HCT116 (cell line): Measurements from ENCODE around the gene CERS6.

Experiments used
- CTCF ChIP-seq, 3 experiments: fragments of 200-600 bp in 1 of 3; sonication (generic) in 1 of 3; IDR thresholded peaks in 2 of 3; conservative IDR thresholded peaks in 1 of 3; 2 replicates each; pipeline ENCODE4 v1.5.1; 2012 to 2017; ENCODE audit warnings: low read depth in 2 of 3, low read length in 2 of 3, antibody characterized with exemption in 1 of 3, borderline replicate concordance in 1 of 3, control low read depth in 1 of 3, mild to moderate bottlenecking in 1 of 3, mixed read lengths in 1 of 3, mixed run types in 1 of 3, moderate library complexity in 1 of 3; ENCODE audit not compliant: insufficient read depth in 1 of 3
- EZH2phosphoT487 ChIP-seq: fragments of 200-600 bp; IDR thresholded peaks from 2 replicates; pipeline ENCODE4 v1.6.1; 2018; ENCODE audit warnings: antibody characterized with exemption, borderline replicate concordance
- JUND ChIP-seq: IDR thresholded peaks from 2 replicates; pipeline ENCODE4 v1.6.1; 2012
- MAX ChIP-seq: IDR thresholded peaks from 2 replicates; pipeline ENCODE4 v1.6.1; 2012
- POLR2A ChIP-seq: IDR thresholded peaks from 2 replicates; pipeline ENCODE4 v1.7.0; 2011; ENCODE audit warnings: borderline replicate concordance; ENCODE audit not compliant: insufficient read depth, insufficient read length; ENCODE audit errors: extremely low read depth
- RAD21 ChIP-seq: IDR thresholded peaks from 2 replicates; pipeline ENCODE4 v1.6.1; 2012; ENCODE audit warnings: low read depth, mild to moderate bottlenecking
- SRF ChIP-seq: IDR thresholded peaks from 2 replicates; pipeline ENCODE4 v1.6.1; 2012; ENCODE audit warnings: low read depth
- YY1 ChIP-seq: IDR thresholded peaks from 2 replicates; pipeline ENCODE4 v1.6.1; 2011; ENCODE audit warnings: low read length, low read depth, moderate library complexity, mild to moderate bottlenecking; ENCODE audit not compliant: insufficient replicate concordance; ENCODE audit errors: extremely low read depth
- ZNF274 ChIP-seq: fragments of 200-500 bp; sonication (Bioruptor generic); IDR thresholded peaks from 2 replicates; pipeline ENCODE4 v1.6.1; 2014; ENCODE audit warnings: mild to moderate bottlenecking, low read depth, low read length, inconsistent platforms
- TF ChIP-seq, protein P1 (sequence below): IDR thresholded peaks from 2 replicates; pipeline ENCODE4 v1.6.1; 2012; ENCODE audit warnings: low read depth
- TF ChIP-seq, protein P2 (sequence below): IDR thresholded peaks from 2 replicates; pipeline ENCODE4 v1.6.1; 2012

- TF ChIP-seq MAX (no peak), JUND (no peak), SRF (no peak), CTCF (IDR thresholded peaks at IDR 0.05 in 2 of 3, conservative IDR thresholded peaks at IDR 0.05 in 1 of 3; ENCODE audit: borderline replicate concordance in 1 of 3, insufficient read depth in 1 of 3, low read depth in 2 of 3, low read length in 2 of 3) (no peak), POLR2A (no peak), RAD21 (no peak), YY1 (no peak), ZNF274 (no peak), EZH2phosphoT487 (no peak)
- TF ChIP-seq, protein P1, sequence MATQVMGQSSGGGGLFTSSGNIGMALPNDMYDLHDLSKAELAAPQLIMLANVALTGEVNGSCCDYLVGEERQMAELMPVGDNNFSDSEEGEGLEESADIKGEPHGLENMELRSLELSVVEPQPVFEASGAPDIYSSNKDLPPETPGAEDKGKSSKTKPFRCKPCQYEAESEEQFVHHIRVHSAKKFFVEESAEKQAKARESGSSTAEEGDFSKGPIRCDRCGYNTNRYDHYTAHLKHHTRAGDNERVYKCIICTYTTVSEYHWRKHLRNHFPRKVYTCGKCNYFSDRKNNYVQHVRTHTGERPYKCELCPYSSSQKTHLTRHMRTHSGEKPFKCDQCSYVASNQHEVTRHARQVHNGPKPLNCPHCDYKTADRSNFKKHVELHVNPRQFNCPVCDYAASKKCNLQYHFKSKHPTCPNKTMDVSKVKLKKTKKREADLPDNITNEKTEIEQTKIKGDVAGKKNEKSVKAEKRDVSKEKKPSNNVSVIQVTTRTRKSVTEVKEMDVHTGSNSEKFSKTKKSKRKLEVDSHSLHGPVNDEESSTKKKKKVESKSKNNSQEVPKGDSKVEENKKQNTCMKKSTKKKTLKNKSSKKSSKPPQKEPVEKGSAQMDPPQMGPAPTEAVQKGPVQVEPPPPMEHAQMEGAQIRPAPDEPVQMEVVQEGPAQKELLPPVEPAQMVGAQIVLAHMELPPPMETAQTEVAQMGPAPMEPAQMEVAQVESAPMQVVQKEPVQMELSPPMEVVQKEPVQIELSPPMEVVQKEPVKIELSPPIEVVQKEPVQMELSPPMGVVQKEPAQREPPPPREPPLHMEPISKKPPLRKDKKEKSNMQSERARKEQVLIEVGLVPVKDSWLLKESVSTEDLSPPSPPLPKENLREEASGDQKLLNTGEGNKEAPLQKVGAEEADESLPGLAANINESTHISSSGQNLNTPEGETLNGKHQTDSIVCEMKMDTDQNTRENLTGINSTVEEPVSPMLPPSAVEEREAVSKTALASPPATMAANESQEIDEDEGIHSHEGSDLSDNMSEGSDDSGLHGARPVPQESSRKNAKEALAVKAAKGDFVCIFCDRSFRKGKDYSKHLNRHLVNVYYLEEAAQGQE = no peak
- TF ChIP-seq, protein P2, sequence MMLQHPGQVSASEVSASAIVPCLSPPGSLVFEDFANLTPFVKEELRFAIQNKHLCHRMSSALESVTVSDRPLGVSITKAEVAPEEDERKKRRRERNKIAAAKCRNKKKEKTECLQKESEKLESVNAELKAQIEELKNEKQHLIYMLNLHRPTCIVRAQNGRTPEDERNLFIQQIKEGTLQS = no peak
Observed at GRCh38 chr2:168732100-168732499, 276.0 kb downstream of the CERS6 start.
